ENCODE results near the gene GLE1. TPM values are rescaled to one million over a fixed set of nuclear protein-coding genes. Genes with fewer than 3 reads are reported as not detected.

GLE1 gene
- total RNA-seq, 1 experiment from 2014 or later: 36.6 TPM

GRCh38 chr9:128473104-128473503 is 31.4 kb upstream of the GLE1 start:
- Histone ChIP-seq H3K9me3 (ENCODE audit: control insufficient read depth in 1 of 2, insufficient read depth in 1 of 2, low read depth in 1 of 2, low read length in 2 of 2) (no peaks in the 10 kb centered on the region), H3K4me3 (replicated peaks in 1 of 2; ENCODE audit: low read depth in 1 of 2, low read length in 2 of 2) (no peak overlapping the region), H4K20me1 (ENCODE audit: insufficient read depth) (no peaks in the 10 kb centered on the region), H3K9ac (ENCODE audit: low read length) (no peak overlapping the region), H3K79me2 (ENCODE audit: insufficient read depth, low read length) (no peaks in the 10 kb centered on the region), H2AFZ (ENCODE audit: low read depth, low read length, poor library complexity, severe bottlenecking) (no peak overlapping the region), H3K27ac (ENCODE audit: low read depth, low read length) (no peak overlapping the region), H3K4me1 (ENCODE audit: control insufficient read depth in 1 of 2, insufficient read depth in 2 of 2, low read length in 2 of 2) (no peaks in the 10 kb centered on the region), H3K36me3 (ENCODE audit: control insufficient read depth in 1 of 2, insufficient read depth in 2 of 2, low read length in 2 of 2) (peaks cover 16 to 20% of the 10 kb centered on the region in 2 experiments), H3K27me3 (ENCODE audit: insufficient read depth, low read length) (no peaks in the 10 kb centered on the region), H3K9me2 (ENCODE audit: insufficient read depth) (no peaks in the 10 kb centered on the region), H3K4me2 (ENCODE audit: low read length) (no peak overlapping the region)
- RAD21 ChIA-PET (ENCODE audit: low non-redundant PET in 1 of 2, low total read pairs in 2 of 2, uncharacterized antibody in 2 of 2, unreplicated experiment in 2 of 2): no interaction called here
- POLR2A ChIA-PET: no interaction called here
- CTCF ChIA-PET: no interaction called here
- BruUV-seq (replicated peaks): no TSS peak
- DNase-seq (ENCODE audit: low read depth, low spot score): no peak
- no peak for ATAC-seq
- no peak for TF ChIP-seq MAX (IDR thresholded peaks at IDR 0.05)
- no peak for TF ChIP-seq ZFX (IDR thresholded peaks at IDR 0.05)
- no peak for TF ChIP-seq EZH2 (IDR thresholded peaks at IDR 0.05)
- TF ChIP-seq EGR1 (IDR thresholded peaks at IDR 0.05; ENCODE audit: low read depth): no peak
- no peak for TF ChIP-seq EZH2phosphoT487 (IDR thresholded peaks at IDR 0.05; ENCODE audit: borderline replicate concordance)
- no peak for TF ChIP-seq CEBPB (IDR thresholded peaks at IDR 0.05; ENCODE audit: low read depth)
- TF ChIP-seq ZNF274 (IDR thresholded peaks at IDR 0.05; ENCODE audit: low read depth, low read length): no peak
- TF ChIP-seq POLR2A (IDR thresholded peaks at IDR 0.05; ENCODE audit: borderline replicate concordance, extremely low read depth, insufficient read depth, insufficient read length): no peak
- no peak for TF ChIP-seq JUND (IDR thresholded peaks at IDR 0.05)
- TF ChIP-seq ATF3 (IDR thresholded peaks at IDR 0.05): no peak
- TF ChIP-seq SIN3A (IDR thresholded peaks at IDR 0.05; ENCODE audit: low read depth): no peak
- no peak for TF ChIP-seq ZBTB33 (IDR thresholded peaks at IDR 0.05; ENCODE audit: extremely low read depth, insufficient replicate concordance, low read length)
- TF ChIP-seq YY1 (IDR thresholded peaks at IDR 0.05; ENCODE audit: extremely low read depth, insufficient replicate concordance, low read depth, low read length): no peak
- TF ChIP-seq ELF1 (IDR thresholded peaks at IDR 0.05; ENCODE audit: borderline replicate concordance, low read depth): no peak
- no peak for TF ChIP-seq RAD21 (IDR thresholded peaks at IDR 0.05; ENCODE audit: low read depth)
- TF ChIP-seq SP1 (IDR thresholded peaks at IDR 0.05; ENCODE audit: low read depth): no peak
- TF ChIP-seq CTCF (IDR thresholded peaks at IDR 0.05 in 2 of 3, conservative IDR thresholded peaks at IDR 0.05 in 1 of 3; ENCODE audit: borderline replicate concordance in 1 of 3, insufficient read depth in 1 of 3, low read depth in 2 of 3, low read length in 2 of 3): no peak
- TF ChIP-seq FOSL1 (IDR thresholded peaks at IDR 0.05; ENCODE audit: low read depth): no peak
- TF ChIP-seq POLR2AphosphoS5 (IDR thresholded peaks at IDR 0.05; ENCODE audit: low read depth, low read length): no peak
- TF ChIP-seq SRF (IDR thresholded peaks at IDR 0.05; ENCODE audit: low read depth): no peak
- intact Hi-C loops (cut with micrococcal nuclease): no loop called here
